ENCODE data around the gene PLD6.

- TF ChIP-seq TEAD4 (CRISPR knock-in tag; IDR thresholded peaks at IDR 0.05) (no peak), CTCF (IDR thresholded peaks at IDR 0.05) (no peak), TP53 (CRISPR knock-in tag; IDR thresholded peaks at IDR 0.05) (no peak), ERG (CRISPR knock-in tag; IDR thresholded peaks at IDR 0.05) (no peak), CREB1 (CRISPR knock-in tag; IDR thresholded peaks at IDR 0.05) (no peak), IRF1 (CRISPR knock-in tag; IDR thresholded peaks at IDR 0.05) (no peak), TCF7 (CRISPR knock-in tag; IDR thresholded peaks at IDR 0.05; ENCODE audit: low read depth) (no peak), ATF2 (CRISPR knock-in tag; IDR thresholded peaks at IDR 0.05; ENCODE audit: borderline replicate concordance, low read depth) (no peak), EMX1 (CRISPR knock-in tag; IDR thresholded peaks at IDR 0.05) (no peak), ZNF416 (CRISPR knock-in tag; IDR thresholded peaks at IDR 0.05) (no peak), SP1 (CRISPR knock-in tag; conservative IDR thresholded peaks at IDR 0.05) (no peak), KAT7 (CRISPR knock-in tag; IDR thresholded peaks at IDR 0.05; ENCODE audit: borderline replicate concordance) (no peak), STAT6 (CRISPR knock-in tag; conservative IDR thresholded peaks at IDR 0.05; ENCODE audit: low read depth) (no peak), FOXP1 (CRISPR knock-in tag; IDR thresholded peaks at IDR 0.05; ENCODE audit: borderline replicate concordance) (no peak)
Observed at GRCh38 chr17:17221329-17221728, 15.2 kb upstream of the PLD6 start.

All from WTC11 (cell line).